M059J (cell line): ENCODE measurements around the gene TLL1. TPM values are rescaled to one million over a fixed set of nuclear protein-coding genes. Genes with fewer than 3 reads are reported as not detected.

ENCODE experiments used
- DNase-seq: peaks from one replicate; pipeline ENCODE4 v3.0.0-alpha.2; 2012; ENCODE audit warnings: low read depth
- total RNA-seq: library from RNA; depleted of rRNA; stranded (reverse); fragments of >200 nt; shearing (Covaris generic); gene quantifications from 2 replicates; pipeline ENCODE4 v1.2.3, GENCODE V29; 2014; rRNA removed

TLL1 gene
- 4.2 and 6.8 TPM in 2 replicates for total RNA-seq

DNA sequence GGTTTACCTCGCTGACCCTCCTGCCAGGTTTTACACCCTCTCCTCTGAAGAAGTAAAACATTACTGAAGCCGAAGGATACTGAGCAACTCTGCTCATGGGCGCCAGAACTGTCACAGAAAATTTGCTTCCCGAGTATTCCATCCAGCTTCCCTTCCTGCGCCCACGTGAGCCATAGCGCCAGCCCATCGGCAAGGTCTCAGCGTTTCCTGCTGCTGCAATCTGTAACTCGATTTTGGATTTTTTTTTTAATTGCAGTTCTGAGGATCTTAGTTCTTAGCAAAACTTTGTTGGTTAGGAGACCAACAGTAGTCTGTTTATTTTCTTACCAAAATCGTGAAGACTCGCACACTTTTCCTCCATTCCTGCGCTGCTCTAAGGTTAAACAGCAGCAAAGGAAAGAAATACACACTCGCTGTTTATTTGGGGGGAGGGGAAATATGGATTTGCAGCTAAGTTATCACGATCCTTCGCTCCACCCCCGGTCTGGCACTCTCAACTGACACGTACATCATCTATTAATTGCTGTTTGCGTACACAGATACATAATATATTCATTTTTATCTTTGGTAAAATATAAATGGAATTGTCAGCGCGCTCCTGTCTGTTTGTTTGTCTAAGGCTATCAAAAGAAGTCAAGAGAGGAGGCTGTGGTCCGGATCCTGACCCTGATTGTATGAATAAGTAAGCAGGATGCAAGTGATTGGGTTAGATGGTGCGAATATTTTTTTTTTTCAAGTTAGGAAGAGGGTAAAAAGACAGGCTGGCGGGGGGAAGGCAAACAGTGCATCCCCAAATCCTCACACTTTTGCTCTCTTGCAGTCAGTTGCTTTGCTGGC is at the start of gene TLL1:
TSS of gene TLL1 (plus strand) at position 777 of the 837 bp plus-strand sequence. CDS start 668 bp downstream, outside the sequence.
- DNase-seq = peak; percentile 64

DNA sequence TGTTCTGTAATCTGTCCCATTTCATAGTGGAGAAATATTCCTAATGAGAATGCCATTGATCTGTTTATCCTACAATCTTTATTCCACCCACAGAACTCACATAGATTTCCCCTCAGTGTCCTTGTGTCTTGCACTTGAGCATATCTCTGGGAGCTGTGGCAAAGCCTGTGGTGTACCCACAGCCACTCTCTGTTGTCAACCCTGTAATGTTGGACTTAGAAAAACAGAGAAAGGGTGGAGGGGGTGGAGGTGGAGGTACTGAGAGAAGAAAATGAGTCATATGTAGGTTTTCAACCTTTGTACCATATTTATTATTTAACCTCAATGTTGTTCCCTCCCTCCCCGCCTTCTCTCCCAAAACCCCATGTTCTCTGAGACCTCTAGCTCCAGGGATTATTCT is 46.9 kb upstream of the TLL1 start:
- peak; percentile 7 for DNase-seq

DNA sequence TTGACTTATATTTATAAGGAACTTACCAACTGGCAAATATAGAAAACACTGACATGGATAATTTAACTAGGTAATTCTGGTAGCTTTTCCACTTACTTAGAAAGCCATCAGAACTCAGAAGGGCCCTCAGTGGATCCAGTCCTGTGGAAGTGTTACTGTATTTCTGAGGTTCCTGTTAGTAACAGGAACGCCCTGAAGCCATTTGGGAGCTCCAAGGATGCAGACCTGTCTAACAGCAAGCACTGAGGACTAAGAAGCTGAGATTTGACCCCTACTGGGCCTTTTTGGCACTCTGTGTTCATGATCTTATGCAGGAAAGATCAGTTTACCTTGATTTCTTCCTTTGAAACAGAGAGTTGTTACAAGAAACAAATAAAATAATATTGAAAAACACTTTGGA is 46.0 kb upstream of the TLL1 start:
- DNase-seq = peak; percentile 17

DNA sequence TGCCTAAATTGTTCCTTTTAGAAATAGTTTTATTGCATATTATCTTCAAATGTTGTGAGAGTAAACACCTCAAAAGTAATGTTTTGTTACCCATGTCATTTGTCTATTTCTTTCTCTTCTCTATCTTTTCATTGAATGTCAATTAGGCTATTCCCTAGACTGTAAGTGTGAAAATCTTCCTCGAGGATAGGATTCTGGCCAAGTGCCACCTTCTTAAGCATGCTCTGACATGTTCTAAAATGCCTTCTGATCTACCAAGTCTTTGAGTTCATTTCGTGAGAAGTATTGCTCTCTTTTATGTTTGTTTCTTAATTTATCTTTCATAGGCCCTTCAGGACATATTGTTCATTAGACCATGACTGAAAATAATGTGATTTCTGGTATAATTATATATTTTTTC is 44.1 kb upstream of the TLL1 start:
- no peak for DNase-seq

DNA sequence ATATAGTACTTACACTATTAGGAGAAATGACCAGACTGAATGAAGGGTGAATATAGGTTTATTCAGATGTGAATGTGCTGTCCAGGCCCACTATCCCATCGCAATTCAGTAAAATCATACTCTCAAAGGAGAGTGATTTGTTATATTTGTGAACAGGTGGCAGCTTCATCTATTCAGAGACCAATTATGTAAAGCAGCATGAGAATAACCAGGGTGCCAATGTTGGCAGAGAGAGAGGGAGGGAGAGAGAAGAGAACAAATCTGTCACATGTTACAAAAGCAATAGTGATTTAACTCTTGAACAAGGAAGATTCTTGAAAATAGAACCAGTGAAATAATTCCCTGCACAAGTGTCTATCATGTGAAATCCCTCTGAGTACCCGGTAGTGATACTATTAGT is 38.9 kb upstream of the TLL1 start:
- no peak for DNase-seq

DNA sequence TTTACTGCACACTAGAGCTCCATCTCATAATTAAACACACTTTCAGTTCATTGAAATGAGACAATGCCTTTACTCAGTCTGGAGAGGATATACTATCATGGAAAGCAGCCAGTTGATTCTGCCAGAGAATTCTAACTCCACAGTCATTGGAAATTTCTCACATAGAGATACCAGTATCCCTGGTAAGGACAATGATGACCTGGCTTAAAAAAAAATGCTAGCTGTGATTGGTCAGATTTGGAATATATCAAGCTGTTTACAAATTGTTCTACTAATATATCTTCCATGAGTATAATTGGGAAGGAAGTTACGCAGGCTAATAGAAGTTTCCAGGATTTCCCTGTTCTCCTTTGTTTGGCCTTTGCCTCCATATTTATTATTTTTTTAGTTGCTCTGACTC is 34.5 kb upstream of the TLL1 start:
- no peak for DNase-seq

DNA sequence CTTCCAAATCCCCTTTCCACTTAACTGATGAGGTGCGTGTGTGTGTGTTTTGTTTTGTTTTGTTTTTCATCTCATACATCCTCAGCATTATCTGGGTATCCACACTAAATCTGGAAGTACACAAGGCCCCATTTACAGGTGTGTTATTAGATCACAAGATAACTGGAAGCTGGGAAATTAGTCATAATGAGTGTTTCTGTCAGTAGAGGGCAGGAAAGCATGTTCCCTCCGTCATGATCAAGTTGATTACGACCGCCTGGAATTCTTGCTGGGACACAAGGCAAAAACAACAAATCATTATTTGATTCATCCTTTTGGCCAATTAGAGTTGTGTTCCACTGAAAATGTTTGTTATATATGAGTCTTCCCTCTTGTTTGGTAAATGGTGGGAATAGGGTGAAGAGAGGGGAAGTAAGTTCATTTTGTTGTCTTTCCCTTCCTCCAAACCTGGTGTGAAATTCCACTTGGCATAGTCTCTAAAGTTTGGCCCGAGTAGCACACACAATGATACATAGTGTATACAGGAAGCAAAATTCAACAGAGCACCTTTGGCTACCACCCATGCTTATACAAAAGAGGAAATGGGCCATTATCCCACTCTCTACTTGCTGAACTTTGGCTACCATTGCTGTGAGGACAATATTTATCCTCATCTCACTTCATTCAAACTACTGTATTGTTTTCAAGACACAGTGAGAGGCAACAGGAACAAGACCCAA is 33.3 kb upstream of the TLL1 start:
- DNase-seq = no peak

DNA sequence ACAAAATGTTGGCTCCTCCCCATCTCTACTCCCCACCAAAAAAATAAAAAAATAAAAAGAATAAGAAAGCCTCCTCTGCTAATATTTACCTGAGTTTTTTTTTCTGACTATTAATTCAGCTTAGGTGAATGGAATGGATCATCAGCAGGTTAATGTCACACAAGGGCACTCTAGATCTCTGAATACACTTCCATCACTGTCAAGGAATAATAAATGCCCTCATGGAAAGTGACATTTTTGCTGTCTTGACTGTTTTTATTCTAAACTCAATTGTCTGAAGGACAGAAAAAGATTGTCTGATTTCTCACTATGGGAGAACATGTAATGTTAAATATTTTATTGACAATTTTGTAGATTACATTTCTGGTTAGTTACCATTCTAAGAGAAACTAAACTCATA is 30.4 kb upstream of the TLL1 start:
- no peak for DNase-seq

DNA sequence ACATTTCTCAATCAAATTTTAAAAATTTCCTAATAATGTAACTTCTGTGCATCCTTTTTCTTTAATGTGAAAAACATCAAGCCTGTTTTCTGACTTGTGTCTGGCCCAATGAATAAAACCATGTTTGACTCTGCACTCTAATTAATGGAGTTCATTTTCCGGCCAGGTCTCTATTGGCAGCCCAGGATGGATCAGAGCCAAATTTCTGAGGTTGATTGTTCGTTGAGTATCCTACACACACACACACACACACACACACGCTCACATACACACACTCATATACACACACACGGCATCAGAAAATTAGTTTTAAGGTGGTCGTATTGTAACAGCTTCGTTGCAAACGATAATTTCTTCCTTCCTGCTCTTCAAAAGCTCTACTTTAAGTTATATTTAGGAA is 28.9 kb upstream of the TLL1 start:
- no peak for DNase-seq

DNA sequence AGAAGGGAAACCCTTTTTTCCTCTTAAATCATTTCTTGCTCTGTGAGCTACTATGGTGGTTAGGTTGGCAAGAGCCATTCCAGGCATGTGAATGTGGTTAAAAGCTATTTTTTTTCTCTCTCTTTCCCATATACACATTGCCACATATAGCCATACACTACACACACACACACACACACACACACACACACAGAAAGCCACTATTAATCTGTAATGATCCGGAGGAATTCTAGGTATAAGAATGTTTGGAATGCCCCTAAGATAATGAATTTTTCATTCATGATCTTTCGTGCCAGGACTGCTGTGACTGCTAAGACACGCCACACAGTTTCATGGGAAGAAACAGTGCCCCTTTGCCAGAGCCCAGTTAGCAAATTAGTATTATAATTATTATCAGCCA is 21.8 kb upstream of the TLL1 start:
- DNase-seq = no peak

DNA sequence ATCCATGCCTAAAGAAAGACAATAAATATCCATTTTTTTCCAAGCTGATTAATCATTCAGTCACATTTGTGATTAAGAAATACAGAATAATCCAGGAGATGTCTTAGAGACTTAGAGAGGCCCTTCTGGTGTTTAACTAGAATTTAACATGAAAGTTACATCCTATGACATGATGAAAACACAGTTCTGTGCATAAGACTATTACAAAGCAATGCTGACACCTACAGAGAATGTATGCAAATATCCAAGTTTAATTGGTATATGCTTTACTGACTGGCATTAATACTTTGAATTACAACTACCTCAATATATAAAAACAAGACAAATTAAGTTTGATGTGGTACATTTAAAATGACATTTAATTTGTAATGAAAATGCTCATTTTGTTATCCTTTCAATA is 17.8 kb upstream of the TLL1 start:
- no peak for DNase-seq

DNA sequence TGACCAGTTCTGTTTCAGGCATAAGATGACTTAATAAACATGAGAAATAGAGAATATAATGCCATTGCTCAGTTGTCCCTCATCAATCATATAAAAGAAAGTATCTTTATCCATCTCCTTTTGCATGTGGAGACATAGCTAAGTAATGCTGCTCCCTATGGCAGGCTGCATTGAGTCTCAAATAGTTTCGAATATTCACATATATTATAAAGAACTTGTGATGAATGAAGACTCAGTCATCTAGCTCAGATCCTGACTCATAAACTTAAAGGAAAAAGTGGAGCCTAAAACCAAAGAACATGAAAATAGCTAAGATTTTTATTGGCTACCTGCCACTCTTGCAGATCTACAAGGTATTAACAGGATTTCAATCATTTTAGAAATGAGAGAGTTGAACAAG is 11.7 kb upstream of the TLL1 start:
- DNase-seq = no peak

DNA sequence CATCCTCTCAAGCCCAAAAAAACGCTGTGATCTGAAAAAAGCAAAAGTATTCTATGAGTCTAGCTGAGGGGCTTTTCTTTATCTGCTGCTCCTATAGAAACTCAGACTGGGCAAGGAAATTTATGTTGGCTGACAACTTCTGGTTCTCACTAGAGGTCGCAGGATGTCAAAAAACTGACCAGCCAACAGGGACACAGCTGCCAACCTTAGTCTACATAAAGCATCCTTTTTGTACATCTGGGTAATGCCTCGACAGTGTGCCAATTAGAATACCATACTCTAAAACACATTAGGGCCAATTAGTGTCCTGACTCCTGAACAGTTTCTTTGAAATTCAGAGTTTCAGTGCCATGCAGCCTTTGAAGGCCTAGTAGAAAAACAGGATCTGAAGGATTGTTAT is 8.8 kb upstream of the TLL1 start:
- DNase-seq = peak; percentile 41

DNA sequence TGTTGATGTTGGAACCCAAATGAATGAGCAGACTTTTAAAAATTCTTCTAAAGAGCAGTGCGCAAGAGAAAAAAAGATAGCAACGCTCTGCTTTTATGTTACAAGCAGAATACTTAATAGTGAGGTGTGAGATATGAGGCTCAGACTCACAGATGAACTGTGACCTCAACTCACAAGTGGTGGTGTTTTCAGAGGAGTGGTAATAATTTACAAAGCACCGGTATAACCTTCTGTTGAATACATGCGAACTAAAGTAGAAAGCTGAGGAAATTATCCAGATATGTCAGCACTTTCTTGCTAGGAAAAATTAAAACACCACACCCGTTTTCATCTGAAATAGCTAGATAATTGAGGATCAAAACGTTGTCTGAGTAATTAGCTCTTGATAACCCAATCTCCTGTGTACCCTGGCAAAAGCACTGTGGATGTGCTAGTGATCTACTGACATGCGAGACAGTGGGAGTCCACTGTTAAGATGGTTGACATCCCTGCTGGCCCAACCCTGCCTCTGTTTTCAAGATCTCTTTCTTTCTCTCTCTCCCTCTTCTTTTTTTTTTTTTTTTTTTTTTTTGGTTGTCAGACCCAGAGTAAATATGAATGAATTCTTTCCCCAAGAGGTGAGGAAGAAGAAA is 6.9 kb upstream of the TLL1 start:
- DNase-seq = no peak

DNA sequence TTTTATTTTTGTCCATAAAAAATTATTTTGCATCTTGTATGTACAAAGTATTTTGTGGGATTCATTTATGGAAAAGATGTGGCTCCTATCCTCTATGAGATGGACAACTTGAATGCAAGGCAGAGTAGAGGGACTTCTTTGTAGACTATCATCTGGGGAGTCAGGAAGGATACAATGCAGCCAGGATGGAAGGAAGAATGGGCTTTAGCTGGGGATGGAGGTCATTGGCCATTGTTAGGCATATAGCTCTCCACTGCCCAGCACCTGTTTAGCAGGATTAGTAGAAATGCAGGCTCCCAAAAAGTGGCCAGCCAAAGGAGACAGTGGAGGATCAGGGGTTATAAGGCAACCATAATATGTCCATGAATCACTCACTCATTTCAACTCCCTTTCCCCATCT is 5.1 kb upstream of the TLL1 start:
- no peak for DNase-seq

DNA sequence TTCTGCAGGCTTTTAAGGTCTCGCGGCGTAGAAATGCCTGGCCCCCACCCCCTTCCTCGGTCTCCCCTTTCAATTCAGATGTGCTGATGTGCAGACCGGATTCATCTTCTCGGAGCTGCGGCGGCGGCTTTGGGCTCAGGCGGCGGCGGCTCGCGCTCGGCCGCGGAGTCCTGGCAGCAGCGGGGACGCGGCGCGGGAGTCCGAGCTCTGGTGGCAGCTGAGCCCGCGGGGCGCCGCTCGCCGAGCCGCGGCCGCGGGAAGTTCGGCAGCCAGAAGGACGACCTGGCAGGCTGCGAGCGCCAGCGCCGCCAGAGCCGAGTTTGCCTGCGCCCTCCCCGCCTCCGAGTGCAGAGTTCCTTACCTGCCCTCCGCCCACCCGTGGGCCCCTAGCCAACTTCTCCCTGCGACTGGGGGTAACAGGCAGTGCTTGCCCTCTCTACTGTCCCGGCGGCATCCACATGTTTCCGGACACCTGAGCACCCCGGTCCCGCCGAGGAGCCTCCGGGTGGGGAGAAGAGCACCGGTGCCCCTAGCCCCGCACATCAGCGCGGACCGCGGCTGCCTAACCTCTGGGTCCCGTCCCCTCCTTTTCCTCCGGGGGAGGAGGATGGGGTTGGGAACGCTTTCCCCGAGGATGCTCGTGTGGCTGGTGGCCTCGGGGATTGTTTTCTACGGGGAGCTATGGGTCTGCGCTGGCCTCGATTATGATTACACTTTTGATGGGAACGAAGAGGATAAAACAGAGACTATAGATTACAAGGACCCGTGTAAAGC is 448 bp downstream of the TLL1 start:
- peak; percentile 51 for DNase-seq

DNA sequence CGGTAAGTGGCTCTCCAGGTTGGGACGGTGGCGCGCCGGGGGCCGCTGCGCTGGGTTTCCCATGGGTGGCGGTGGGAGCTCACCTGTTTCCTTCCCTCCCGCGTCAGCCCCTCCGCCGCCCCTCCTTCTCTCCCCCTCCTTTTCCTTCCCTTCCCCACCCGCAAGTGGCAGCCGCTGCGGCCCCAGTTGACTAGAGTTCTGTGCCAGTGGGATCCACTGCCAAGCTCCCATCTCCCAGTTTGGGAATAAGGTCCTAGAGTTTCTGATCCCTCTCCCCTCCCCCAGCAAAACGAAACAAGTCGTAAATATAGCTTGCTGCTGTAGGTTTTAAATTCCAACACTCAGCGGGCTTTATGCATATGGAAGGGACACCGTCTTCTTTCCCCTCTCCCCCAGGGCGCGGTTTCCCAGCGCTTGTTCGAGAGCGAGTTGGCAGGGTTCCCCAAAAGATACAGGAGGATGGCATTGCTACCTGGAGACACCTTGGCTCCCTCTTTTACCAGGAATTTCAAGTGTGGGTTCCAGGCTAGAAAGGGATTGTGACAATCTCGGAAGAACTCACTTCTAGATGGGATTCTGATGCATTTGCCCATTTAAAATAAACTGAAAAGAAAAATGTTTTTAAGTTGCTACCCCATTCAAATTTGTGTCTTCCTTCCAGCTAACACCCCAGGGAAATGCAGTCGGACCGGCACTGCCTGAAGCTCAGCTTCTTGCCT is 1.2 kb downstream of the TLL1 start:
- DNase-seq = peak; percentile 9

DNA sequence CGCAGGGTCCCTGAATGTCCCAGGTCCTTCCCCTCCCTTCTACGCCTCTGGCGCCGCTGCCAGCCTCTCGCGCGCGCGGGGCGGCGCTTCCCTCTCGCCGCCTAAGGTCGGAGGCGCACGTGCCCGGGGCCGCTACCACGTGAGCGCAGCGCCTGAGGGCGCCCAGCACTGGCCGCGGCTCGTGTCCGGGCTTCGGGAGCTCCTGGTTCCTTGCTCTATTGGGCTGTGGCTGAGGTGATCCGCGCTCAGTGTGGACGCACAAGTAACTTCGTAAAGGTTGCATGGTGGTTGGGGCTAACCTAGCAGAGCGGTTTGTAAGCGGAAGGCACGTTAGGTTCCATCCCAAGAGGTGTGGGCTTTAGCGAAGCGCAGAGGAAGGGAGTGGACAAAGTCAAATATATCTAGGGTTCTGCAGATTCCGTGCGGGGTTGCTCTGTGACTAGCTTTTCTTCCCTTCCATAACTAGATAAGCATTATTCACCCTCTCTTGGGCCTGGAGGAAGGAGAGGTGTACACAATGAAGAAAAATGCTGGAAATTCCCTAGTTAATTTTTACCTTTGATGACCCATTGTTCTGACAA is 1.8 kb downstream of the TLL1 start:
- DNase-seq = no peak

DNA sequence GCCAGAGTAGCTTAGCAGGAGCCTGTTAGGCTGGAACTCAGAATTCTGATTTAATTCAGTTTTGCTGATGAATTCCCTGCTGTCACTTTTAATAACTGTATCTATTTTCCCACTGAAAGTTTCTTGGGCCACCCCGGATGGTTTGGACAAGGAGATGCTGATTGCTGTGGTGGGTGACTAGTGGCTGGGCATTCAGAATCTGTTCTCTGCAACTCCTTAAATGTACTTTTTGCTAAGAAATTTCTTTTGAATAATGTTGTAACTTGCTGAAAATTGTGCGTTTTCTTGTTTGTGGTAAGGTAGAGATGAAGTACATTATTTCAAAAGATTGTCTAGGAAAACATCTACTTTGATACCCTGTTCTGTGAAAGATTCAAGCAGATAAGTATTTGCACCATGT is 2.4 kb downstream of the TLL1 start:
- DNase-seq = no peak

DNA sequence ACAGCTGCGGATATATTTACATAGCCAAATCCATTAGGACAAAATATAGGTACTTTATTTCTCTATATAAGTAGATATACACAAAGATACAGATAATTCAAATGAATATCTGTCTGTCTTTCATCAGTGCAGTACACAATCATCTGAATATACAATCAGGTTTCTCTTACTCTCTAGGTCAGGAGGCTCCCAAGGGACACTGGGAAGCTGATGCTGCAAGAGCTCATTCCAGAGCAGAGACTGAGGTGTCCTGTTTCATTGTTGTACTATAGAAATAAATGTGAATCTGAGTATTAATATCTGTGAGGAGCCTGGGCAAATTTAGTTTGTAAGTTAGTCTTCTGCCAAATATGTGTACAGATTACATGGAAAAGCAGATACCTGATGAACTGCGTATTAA is 4.2 kb downstream of the TLL1 start:
- peak; percentile 32 for DNase-seq

DNA sequence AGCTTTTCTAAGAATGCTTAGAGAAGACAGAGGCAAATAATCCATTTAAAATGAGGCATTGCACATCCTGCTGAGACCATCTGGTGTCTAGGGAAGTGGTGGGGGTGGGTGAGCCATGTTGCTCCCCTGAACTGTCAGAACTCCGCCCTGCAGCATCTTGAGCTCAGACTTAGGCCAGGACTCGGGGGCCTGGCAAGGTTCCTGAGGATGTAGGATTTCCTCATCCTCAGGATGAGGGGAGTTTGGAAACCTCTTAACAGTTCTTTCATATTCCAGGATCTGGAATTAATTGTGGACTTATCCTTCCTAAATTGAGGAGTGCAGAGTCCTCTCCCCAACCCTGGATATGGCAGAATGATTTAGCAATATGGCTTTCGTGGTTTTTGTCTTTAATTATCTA is 6.6 kb downstream of the TLL1 start:
- DNase-seq = no peak
